Measurements from ENCODE around the gene TIAM2. TPM values are rescaled to one million over a fixed set of nuclear protein-coding genes. Genes with fewer than 3 reads are reported as not detected.

TIAM2 gene
- total RNA-seq, 4 donors from 2014 or later = 4.8 to 11.4 (median 6.7) TPM

GRCh38 chr6:155128977-155129376, 133.9 kb downstream of the TIAM2 start:
- no peaks in the 10 kb centered on the region for H3K27me3 ChIP-seq
- no peak for DNase-seq (ENCODE audit: low spot score in 2 of 2)
- H3K9me3 ChIP-seq = no peaks in the 10 kb centered on the region
- no peaks in the 10 kb centered on the region for H3K36me3 ChIP-seq
- no peak overlapping the region for H3K4me3 ChIP-seq
- no peak for TF ChIP-seq EP300 (IDR thresholded peaks at IDR 0.05)
- TF ChIP-seq, protein P1, sequence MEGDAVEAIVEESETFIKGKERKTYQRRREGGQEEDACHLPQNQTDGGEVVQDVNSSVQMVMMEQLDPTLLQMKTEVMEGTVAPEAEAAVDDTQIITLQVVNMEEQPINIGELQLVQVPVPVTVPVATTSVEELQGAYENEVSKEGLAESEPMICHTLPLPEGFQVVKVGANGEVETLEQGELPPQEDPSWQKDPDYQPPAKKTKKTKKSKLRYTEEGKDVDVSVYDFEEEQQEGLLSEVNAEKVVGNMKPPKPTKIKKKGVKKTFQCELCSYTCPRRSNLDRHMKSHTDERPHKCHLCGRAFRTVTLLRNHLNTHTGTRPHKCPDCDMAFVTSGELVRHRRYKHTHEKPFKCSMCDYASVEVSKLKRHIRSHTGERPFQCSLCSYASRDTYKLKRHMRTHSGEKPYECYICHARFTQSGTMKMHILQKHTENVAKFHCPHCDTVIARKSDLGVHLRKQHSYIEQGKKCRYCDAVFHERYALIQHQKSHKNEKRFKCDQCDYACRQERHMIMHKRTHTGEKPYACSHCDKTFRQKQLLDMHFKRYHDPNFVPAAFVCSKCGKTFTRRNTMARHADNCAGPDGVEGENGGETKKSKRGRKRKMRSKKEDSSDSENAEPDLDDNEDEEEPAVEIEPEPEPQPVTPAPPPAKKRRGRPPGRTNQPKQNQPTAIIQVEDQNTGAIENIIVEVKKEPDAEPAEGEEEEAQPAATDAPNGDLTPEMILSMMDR (IDR thresholded peaks at IDR 0.05) = no peak
- no peak for TF ChIP-seq POLR2AphosphoS5 (IDR thresholded peaks at IDR 0.05)
- TF ChIP-seq POLR2A (IDR thresholded peaks at IDR 0.05) = no peak
- H3K4me1 ChIP-seq = no peaks in the 10 kb centered on the region
- WGBS = 80% methylated on average over 4 of the region's 4 CpGs
- H3K27ac ChIP-seq = no peak overlapping the region

- Histone ChIP-seq H3K4me3 (no peak overlapping the region), H3K36me3 (no peaks in the 10 kb centered on the region), H3K9me3 (no peaks in the 10 kb centered on the region), H3K27ac (no peak overlapping the region), H3K4me1 (no peaks in the 10 kb centered on the region), H3K27me3 (no peaks in the 10 kb centered on the region)
- DNase-seq (ENCODE audit: low spot score in 2 of 2) = no peak
- TF ChIP-seq, protein P1 (IDR thresholded peaks at IDR 0.05) = no peak
- no peak for TF ChIP-seq POLR2AphosphoS5 (IDR thresholded peaks at IDR 0.05)
- TF ChIP-seq POLR2A (IDR thresholded peaks at IDR 0.05) = no peak
- no peak for TF ChIP-seq EP300 (IDR thresholded peaks at IDR 0.05)
- WGBS = 93% methylated on average over 14 of the region's 14 CpGs
Observed at GRCh38 chr6:155129744-155130143, 134.6 kb downstream of the TIAM2 start.

DNA sequence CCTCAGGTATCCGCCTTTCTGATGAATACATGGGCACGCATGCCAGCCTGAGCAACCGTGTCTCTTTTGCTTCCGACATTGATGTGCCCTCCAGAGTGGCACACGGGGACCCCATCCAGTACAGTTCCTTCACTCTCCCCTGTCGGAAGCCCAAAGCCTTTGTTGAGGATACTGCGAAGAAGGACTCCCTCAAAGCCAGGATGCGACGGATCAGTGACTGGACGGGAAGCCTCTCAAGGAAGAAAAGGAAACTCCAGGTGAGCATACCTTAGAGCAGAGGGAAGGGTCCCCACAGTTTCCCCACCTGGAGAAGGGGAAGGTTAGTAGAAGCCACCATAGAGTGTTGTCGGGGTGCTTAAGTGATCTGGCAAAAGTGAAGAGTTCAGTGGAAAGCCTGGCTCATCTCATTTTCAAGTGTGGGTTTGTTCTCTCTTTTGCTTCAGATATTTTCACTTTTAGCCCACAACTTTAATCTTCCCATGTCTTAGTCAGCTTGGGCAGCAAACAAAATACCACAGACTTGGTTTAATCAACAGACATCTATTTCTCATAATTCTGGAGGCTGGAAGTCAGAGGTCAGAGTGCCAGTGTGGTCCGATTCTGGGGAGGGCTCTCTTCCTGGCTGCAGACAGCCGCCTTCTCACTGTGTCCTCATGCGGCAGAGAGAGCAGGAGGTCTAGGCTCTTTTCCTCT, 135.2 kb downstream of the TIAM2 start:
- no peak overlapping the region for H3K27ac ChIP-seq
- WGBS = 94% methylated on average over 14 of the region's 14 CpGs
- H3K9me3 ChIP-seq = no peaks in the 10 kb centered on the region
- H3K4me1 ChIP-seq = no peaks in the 10 kb centered on the region
- no peaks in the 10 kb centered on the region for H3K36me3 ChIP-seq
- TF ChIP-seq, protein P1 (IDR thresholded peaks at IDR 0.05) = no peak
- TF ChIP-seq EP300 (IDR thresholded peaks at IDR 0.05) (no peak), POLR2A (IDR thresholded peaks at IDR 0.05) (no peak), POLR2AphosphoS5 (IDR thresholded peaks at IDR 0.05) (no peak)
- no peak for DNase-seq (ENCODE audit: low spot score in 2 of 2)
- no peak overlapping the region for H3K4me3 ChIP-seq
- H3K27me3 ChIP-seq = no peaks in the 10 kb centered on the region

DNA sequence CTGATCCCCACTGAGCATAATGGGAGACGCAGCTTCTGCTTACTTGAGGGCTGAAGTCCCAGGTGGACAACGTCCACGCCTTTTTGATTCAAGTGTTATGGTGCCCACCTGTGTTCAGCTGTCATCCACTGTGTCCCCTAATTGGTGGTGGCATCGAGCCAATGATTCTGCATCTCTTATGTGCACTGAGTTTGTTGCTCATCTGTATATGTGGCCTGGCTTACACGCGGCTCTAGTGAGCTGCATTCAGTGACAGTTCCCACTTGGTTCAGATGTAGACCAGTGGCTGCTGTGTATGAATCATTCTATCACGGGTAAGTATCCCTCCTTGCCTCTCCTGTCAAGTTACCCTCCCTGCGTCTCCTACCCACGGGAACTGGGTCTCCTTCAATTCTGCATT, 137.5 kb downstream of the TIAM2 start:
- TF ChIP-seq EP300 (IDR thresholded peaks at IDR 0.05) = no peak
- TF ChIP-seq POLR2A (IDR thresholded peaks at IDR 0.05) = no peak
- TF ChIP-seq, protein P1 (IDR thresholded peaks at IDR 0.05) = no peak
- no peak for TF ChIP-seq POLR2AphosphoS5 (IDR thresholded peaks at IDR 0.05)
- DNase-seq (ENCODE audit: low spot score in 2 of 2) = no peak
- H3K27me3 ChIP-seq = no peaks in the 10 kb centered on the region
- H3K4me3 ChIP-seq = no peak overlapping the region
- 82% methylated on average over 7 of the region's 9 CpGs for WGBS
- H3K4me1 ChIP-seq = no peaks in the 10 kb centered on the region
- no peaks in the 10 kb centered on the region for H3K36me3 ChIP-seq
- no peak overlapping the region for H3K27ac ChIP-seq
- no peaks in the 10 kb centered on the region for H3K9me3 ChIP-seq

DNA sequence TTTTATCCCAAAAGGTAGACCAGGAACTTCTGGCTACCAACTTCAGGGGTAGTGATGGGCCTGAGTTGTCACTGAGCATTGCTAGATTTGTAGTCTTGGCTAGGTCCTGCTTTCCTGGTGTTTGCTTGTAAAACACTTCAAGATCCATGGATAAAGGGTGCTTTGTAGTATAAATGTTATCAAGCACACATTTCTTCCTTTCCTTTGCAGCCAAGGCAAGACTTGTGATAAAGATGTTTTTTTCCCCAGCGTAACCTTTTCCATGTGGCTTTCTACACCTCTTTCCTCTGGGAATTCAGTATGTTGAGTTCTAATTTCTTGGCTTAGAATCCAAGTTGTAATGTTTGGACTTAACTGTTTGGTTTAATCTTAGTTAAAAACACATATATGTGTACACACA, 145.9 kb downstream of the TIAM2 start:
- Histone ChIP-seq H3K27ac (no peak overlapping the region), H3K27me3 (no peaks in the 10 kb centered on the region), H3K9me3 (no peaks in the 10 kb centered on the region), H3K36me3 (no peaks in the 10 kb centered on the region), H3K4me3 (no peak overlapping the region), H3K4me1 (peaks cover 13% of the 10 kb centered on the region)
- WGBS = 96% methylated on average over 1 of the region's 1 CpG
- TF ChIP-seq POLR2AphosphoS5 (IDR thresholded peaks at IDR 0.05) (no peak), EP300 (IDR thresholded peaks at IDR 0.05) (no peak), POLR2A (IDR thresholded peaks at IDR 0.05) (no peak)
- TF ChIP-seq, protein P1 (IDR thresholded peaks at IDR 0.05) = no peak
- no peak for DNase-seq (ENCODE audit: low spot score in 2 of 2)
